HG03565 (cell line): ENCODE measurements around the gene TESMIN.

ENCODE experiments used
- ATAC-seq: cut with Tn5 transposase; IDR thresholded peaks from one replicate; pipeline ENCODE4 v1.9.1; 2021; ENCODE audit warnings: mild to moderate bottlenecking, moderate library complexity; ENCODE audit not compliant: unreplicated experiment

The TESMIN gene

GRCh38 chr11:68763181-68763721 lies 11.9 kb upstream of the TESMIN start:
- no peak for ATAC-seq

- ATAC-seq: no peak
Measured at GRCh38 chr11:68762481-68762880, 11.2 kb upstream of the TESMIN start.

GRCh38 chr11:68761801-68762200 lies 10.5 kb upstream of the TESMIN start:
- ATAC-seq: no peak

- ATAC-seq: no peak
Measured at GRCh38 chr11:68759991-68760390, 8.7 kb upstream of the TESMIN start.

GRCh38 chr11:68757711-68758110 lies 6.4 kb upstream of the TESMIN start:
- no peak for ATAC-seq

GRCh38 chr11:68756171-68756766 lies 4.9 kb upstream of the TESMIN start:
- ATAC-seq: no peak

- no peak for ATAC-seq
Measured at GRCh38 chr11:68753300-68753699, 2.0 kb upstream of the TESMIN start.

- no peak for ATAC-seq
Measured at GRCh38 chr11:68751004-68751325, 355 bp downstream of the TESMIN start.

GRCh38 chr11:68750195-68751003 lies 921 bp downstream of the TESMIN start:
- no peak for ATAC-seq

- no peak for ATAC-seq
Measured at GRCh38 chr11:68749229-68750123, 1.8 kb downstream of the TESMIN start.

GRCh38 chr11:68748061-68748460 lies 3.3 kb downstream of the TESMIN start:
- no peak for ATAC-seq

- no peak for ATAC-seq
Measured at GRCh38 chr11:68743539-68743938, 7.8 kb downstream of the TESMIN start.

- no peak for ATAC-seq
Measured at GRCh38 chr11:68741463-68741862, 9.9 kb downstream of the TESMIN start.

- no peak for ATAC-seq
Measured at GRCh38 chr11:68735646-68736045, 15.7 kb downstream of the TESMIN start.

- ATAC-seq: no peak
Measured at GRCh38 chr11:68735125-68735524, 16.2 kb downstream of the TESMIN start.

- ATAC-seq: no peak
Measured at GRCh38 chr11:68734111-68734510, 17.2 kb downstream of the TESMIN start.

GRCh38 chr11:68727783-68728182 lies 23.5 kb downstream of the TESMIN start:
- ATAC-seq: no peak

- no peak for ATAC-seq
Measured at GRCh38 chr11:68724293-68724692, 27.0 kb downstream of the TESMIN start.

GRCh38 chr11:68722143-68722542 lies 29.2 kb downstream of the TESMIN start:
- no peak for ATAC-seq

GRCh38 chr11:68721075-68721474 lies 30.2 kb downstream of the TESMIN start:
- ATAC-seq: no peak

- no peak for ATAC-seq
Measured at GRCh38 chr11:68715456-68716122, 35.7 kb downstream of the TESMIN start.
